ENCODE data around the gene GPRC5A.

GRCh38 chr12:12964255-12964654 is 72.9 kb downstream of the GPRC5A start:
- no peak for TF ChIP-seq BRCA1 (IDR thresholded peaks at IDR 0.05; ENCODE audit: low read depth, low read length)
- no peak for TF ChIP-seq CTCF (IDR thresholded peaks at IDR 0.05; ENCODE audit: control extremely low read depth in 1 of 3, insufficient read depth in 1 of 3, low read depth in 1 of 3, low read length in 3 of 3)
- TF ChIP-seq RAD21 (IDR thresholded peaks at IDR 0.05 in 1 of 2, conservative IDR thresholded peaks at IDR 0.05 in 1 of 2; ENCODE audit: low read depth in 2 of 2, low read length in 2 of 2), result no peak
- TF ChIP-seq, protein P1, sequence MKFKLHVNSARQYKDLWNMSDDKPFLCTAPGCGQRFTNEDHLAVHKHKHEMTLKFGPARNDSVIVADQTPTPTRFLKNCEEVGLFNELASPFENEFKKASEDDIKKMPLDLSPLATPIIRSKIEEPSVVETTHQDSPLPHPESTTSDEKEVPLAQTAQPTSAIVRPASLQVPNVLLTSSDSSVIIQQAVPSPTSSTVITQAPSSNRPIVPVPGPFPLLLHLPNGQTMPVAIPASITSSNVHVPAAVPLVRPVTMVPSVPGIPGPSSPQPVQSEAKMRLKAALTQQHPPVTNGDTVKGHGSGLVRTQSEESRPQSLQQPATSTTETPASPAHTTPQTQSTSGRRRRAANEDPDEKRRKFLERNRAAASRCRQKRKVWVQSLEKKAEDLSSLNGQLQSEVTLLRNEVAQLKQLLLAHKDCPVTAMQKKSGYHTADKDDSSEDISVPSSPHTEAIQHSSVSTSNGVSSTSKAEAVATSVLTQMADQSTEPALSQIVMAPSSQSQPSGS (IDR thresholded peaks at IDR 0.05; ENCODE audit: low read length), result no peak
- no peak for TF ChIP-seq HDAC2 (IDR thresholded peaks at IDR 0.05; ENCODE audit: borderline replicate concordance in 1 of 2, low read depth in 2 of 2, low read length in 2 of 2)
- no peak for TF ChIP-seq POLR2AphosphoS5 (IDR thresholded peaks at IDR 0.05; ENCODE audit: low read depth, low read length)
- TF ChIP-seq CHD1 (IDR thresholded peaks at IDR 0.05; ENCODE audit: low read depth, low read length), result no peak
- TF ChIP-seq EZH2 (IDR thresholded peaks at IDR 0.05; ENCODE audit: low read depth, low read length, severe bottlenecking), result no peak
- TF ChIP-seq JUN (IDR thresholded peaks at IDR 0.05; ENCODE audit: low read depth, low read length), result no peak
- no peak for TF ChIP-seq POLR2A (IDR thresholded peaks at IDR 0.05; ENCODE audit: control extremely low read depth in 1 of 2, low read depth in 2 of 2, low read length in 2 of 2)
